Kidney (tissue), 14 donors: ENCODE data around the gene EVI2A. TPM values are rescaled to one million over a fixed set of nuclear protein-coding genes. Genes with fewer than 3 reads are reported as not detected.
"Not testable (repeated sequence)": the region's sequence is repeated elsewhere in the genome, so short reads cannot be mapped to it uniquely, and the experiment has no call there.

Source experiments
- DNase-seq, 5 donors: peaks; one replicate each; pipeline ENCODE4 v3.0.0-alpha.2; 2013 to 2020
- FAIRE-seq: peaks from 2 replicates; lab custom pipeline; 2012; peaks lifted over from hg19 to GRCh38; lab: Jason Lieb, UNC
- H3K27ac ChIP-seq, 2 donors: one replicate each; pipeline ENCODE4 v1.7.0; 2013; ENCODE audit warnings: low read depth in 2 of 2, low read length in 2 of 2, inconsistent platforms in 1 of 2
- H3K27me3 ChIP-seq: one replicate; pipeline ENCODE4 v1.7.1; 2013; ENCODE audit warnings: low read length, inconsistent platforms; ENCODE audit not compliant: control insufficient read depth, insufficient read depth
- H3K36me3 ChIP-seq, 3 donors: one replicate each; pipeline versions ENCODE4 v1.7.0 to v1.7.1; 2013; ENCODE audit warnings: low read length in 3 of 3, control low read depth in 1 of 3, inconsistent platforms in 1 of 3; ENCODE audit not compliant: insufficient read depth in 3 of 3, control insufficient read depth in 2 of 3
- H3K4me1 ChIP-seq, 3 donors: one replicate each; pipeline versions ENCODE4 v1.7.0 to v1.7.1; 2013; ENCODE audit warnings: low read length in 3 of 3, inconsistent platforms in 1 of 3, low read depth in 1 of 3; ENCODE audit not compliant: control insufficient read depth in 2 of 3, insufficient read depth in 2 of 3
- H3K4me3 ChIP-seq, 3 donors: one replicate each; pipeline versions ENCODE4 v1.7.0 to v1.8.1; 2013; ENCODE audit warnings: low read length in 3 of 3, control low read depth in 1 of 3, inconsistent platforms in 1 of 3
- H3K9ac ChIP-seq, 3 donors: one replicate each; pipeline versions ENCODE4 v1.7.0 to v1.7.1; 2013; ENCODE audit warnings: low read length in 3 of 3, control low read depth in 1 of 3, inconsistent platforms in 1 of 3
- H3K9me3 ChIP-seq, 3 donors: one replicate each; pipeline versions ENCODE4 v1.7.0 to v1.7.1; 2013; ENCODE audit warnings: low read length in 3 of 3, control low read depth in 1 of 3, inconsistent platforms in 1 of 3; ENCODE audit not compliant: control insufficient read depth in 2 of 3, insufficient read depth in 1 of 3
- CTCF ChIP-seq: IDR thresholded peaks from 3 replicates; pipeline ENCODE4 v1.5.1; 2012; ENCODE audit warnings: mild to moderate bottlenecking, moderate library complexity, borderline replicate concordance; ENCODE audit not compliant: insufficient read depth; ENCODE audit errors: extremely low read depth
- intact Hi-C: fragments of 100-400 bp; cut with DNase I; formaldehyde crosslinking; loops from one replicate; pipeline ENCODE4 v1.11.1; 2022
- polyA plus RNA-seq: library from polyadenylated mRNA; stranded (reverse); fragments of 350-450 nt; fragmentation: Illumina TruSeq; extraction: RNeasy Lipid Tissue Mini Kit (QIAGEN cat#74804); gene quantifications from one replicate; pipeline ENCODE4 v1.2.3, GENCODE V29; 2014; ENCODE audit warnings: low read depth, low replicate concordance; ENCODE audit not compliant: insufficient read depth
- total RNA-seq: library from RNA; stranded (reverse); fragmentation: NEBNext Ultra II Directional; extraction: Animal tissue kit (Norgen Biotek cat#: 25700); gene quantifications from one replicate; pipeline ENCODE4 v1.2.1, GENCODE V29; 2021
- donor health status: control.
- donor health status: control.
- donor health status: control.
- donor health status: control.
- donor health status: control.
- donor health status: DM: yes; HTN: yes; CAD: no.
- donor health status: Normal renal cell carcinoma (clear cell type).

Gene EVI2A
- total and polyA plus RNA-seq, 2 donors from 2014 or later, result 1.3 to 10.8 TPM

GRCh38 chr17:31291820-31292219 lies 29.6 kb downstream of the EVI2A start:
- no peak overlapping the region for H3K9ac ChIP-seq
- no peaks in the 10 kb centered on the region for H3K27me3 ChIP-seq
- no peaks in the 10 kb centered on the region for H3K4me1 ChIP-seq
- no peaks in the 10 kb centered on the region for H3K9me3 ChIP-seq
- no peak overlapping the region for H3K4me3 ChIP-seq
- intact Hi-C loops, result no loop called here
- TF ChIP-seq CTCF, result no peak
- FAIRE-seq, result no peak
- DNase-seq, result no peak
- H3K36me3 ChIP-seq, result no peaks in the 10 kb centered on the region
- no peak overlapping the region for H3K27ac ChIP-seq

GRCh38 chr17:31289790-31290189 lies 31.6 kb downstream of the EVI2A start:
- no peaks in the 10 kb centered on the region for H3K27me3 ChIP-seq
- no peak overlapping the region for H3K9ac ChIP-seq
- TF ChIP-seq CTCF, result no peak
- H3K27ac ChIP-seq, result no peak overlapping the region
- no peaks in the 10 kb centered on the region for H3K9me3 ChIP-seq
- H3K36me3 ChIP-seq, result no peaks in the 10 kb centered on the region
- DNase-seq, result no peak
- H3K4me1 ChIP-seq, result no peaks in the 10 kb centered on the region
- no peak overlapping the region for H3K4me3 ChIP-seq
- intact Hi-C loops, result no loop called here
- FAIRE-seq, result no peak

GRCh38 chr17:31287932-31288331 lies 33.5 kb downstream of the EVI2A start:
- FAIRE-seq, H3K9ac ChIP-seq, H3K27ac ChIP-seq, DNase-seq, H3K36me3 ChIP-seq, H3K4me1 ChIP-seq, H3K27me3 ChIP-seq, H3K9me3 ChIP-seq, intact Hi-C loops, H3K4me3 ChIP-seq: not testable (repeated sequence)

- no peaks in the 10 kb centered on the region for H3K27me3 ChIP-seq
- no peak overlapping the region for H3K27ac ChIP-seq
- no peak overlapping the region for H3K4me3 ChIP-seq
- intact Hi-C loops, result no loop called here
- no peaks in the 10 kb centered on the region for H3K4me1 ChIP-seq
- no peak for FAIRE-seq
- no peak for DNase-seq
- TF ChIP-seq CTCF, result no peak
- H3K9ac ChIP-seq, result no peak overlapping the region
- H3K36me3 ChIP-seq, result no peaks in the 10 kb centered on the region
- no peaks in the 10 kb centered on the region for H3K9me3 ChIP-seq
Observed at GRCh38 chr17:31286587-31286986, 34.8 kb downstream of the EVI2A start.
